ENCODE data around the gene LBX2. TPM values are rescaled to one million over a fixed set of nuclear protein-coding genes. Genes with fewer than 3 reads are reported as not detected.
A peak's percentile ranks its signal among the peaks of the same experiment; 100 is the strongest.

Gene LBX2
- total RNA-seq, 1 experiment from 2014 or later = 9.6 TPM

DNA sequence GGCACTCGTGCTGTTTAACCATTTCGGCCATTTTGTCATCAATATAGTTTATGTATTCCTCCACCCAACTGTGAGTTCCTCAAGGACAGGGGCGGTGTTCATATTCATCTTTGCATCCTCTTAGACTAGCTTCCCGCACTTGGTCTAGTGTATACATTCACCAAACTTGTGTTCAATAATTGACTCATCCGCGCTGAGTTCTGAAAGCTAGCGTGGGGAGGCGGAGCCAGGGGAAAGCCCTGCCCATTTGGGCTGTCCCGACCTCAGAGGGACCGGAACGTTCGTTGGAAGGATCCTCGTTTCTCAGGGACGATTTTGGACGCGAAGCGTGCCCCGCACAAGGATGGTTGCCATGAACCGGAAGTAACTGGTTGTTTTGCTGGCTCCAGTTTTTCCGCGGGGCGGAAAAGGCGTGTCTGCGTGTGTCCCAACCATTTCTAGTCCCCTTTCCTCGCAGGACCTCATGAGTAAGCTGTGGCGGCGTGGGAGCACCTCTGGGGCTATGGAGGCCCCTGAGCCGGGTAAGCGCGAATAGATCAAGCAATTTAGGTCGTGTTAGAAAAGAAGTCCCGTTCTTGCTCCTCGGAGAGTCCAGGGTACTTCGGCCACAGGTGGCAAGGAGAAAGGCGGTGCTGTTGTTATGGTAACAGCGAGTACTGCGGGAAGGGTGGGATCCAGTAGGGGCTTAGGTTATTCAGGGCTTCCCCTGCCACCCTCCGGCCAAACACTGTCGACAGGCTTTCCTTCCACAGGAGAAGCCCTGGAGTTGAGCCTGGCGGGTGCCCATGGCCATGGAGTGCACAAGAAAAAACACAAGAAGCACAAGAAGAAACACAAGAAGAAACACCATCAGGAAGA lies 44.5 kb downstream of the LBX2 start, which contains the start of gene INO80B:
Gene INO80B (plus strand): TSS at position 434 of the 858 bp plus-strand sequence. CDS start 30 bp downstream, at position 464.
- peak; percentile 97 for DNase-seq (ENCODE audit: low read depth, low spot score)
- peak within 1 kb of the TSS; percentile 88 to 91 for H3K4me3 ChIP-seq (ENCODE audit: low read depth in 2 of 2, low read length in 2 of 2)
- ChIA-PET CTCF (interaction anchor here (0.6 kb wide), 1 partner anchor 28 kb away, joined by 3 read pairs; the partner anchor contains the start of genes CCDC142 and TTC31), POLR2A (interaction anchor here (0.7 kb wide), 1 partner anchor 12 kb away, joined by 3 read pairs; no protein-coding TSS in a partner anchor)
- in situ Hi-C loops (cut with HindIII; ENCODE audit: low pct_unique_long_range_greater_than_20kb, low sequenced_read_pairs) = no loop called here
- no peaks in the 10 kb centered on the region for H3K27me3 ChIP-seq (ENCODE audit: control insufficient read depth, insufficient read depth, low read length)
- BruUV-seq (replicated peaks) = TSS peak; percentile 62
- peaks cover 20% of the 10 kb centered on the region for H3K4me1 ChIP-seq (ENCODE audit: control insufficient read depth, insufficient read depth, low read length)
- ATAC-seq = peak; percentile 71
- H3K27ac ChIP-seq (ENCODE audit: low read length) = peak within 1 kb of the TSS; percentile 90
- TF ChIP-seq SIN3A (IDR thresholded peaks at IDR 0.05; ENCODE audit: borderline replicate concordance, insufficient read depth, low read depth, low read length) (peak; percentile 76; the same call in 1 of the 2 replicates), POLR2AphosphoS5 (IDR thresholded peaks at IDR 0.05; ENCODE audit: low read depth, low read length) (peak; percentile 67; the same call in 1 of the 2 replicates), TCF7L2 (IDR thresholded peaks at IDR 0.05; ENCODE audit: low read depth, low read length) (peak; percentile 44; the same call in 1 of the 2 replicates), REST (IDR thresholded peaks at IDR 0.05; ENCODE audit: insufficient read depth in 1 of 2, low read depth in 2 of 2, low read length in 1 of 2) (no peak; a peak in 1 of 4 replicates)
- TF ChIP-seq, protein P1, sequence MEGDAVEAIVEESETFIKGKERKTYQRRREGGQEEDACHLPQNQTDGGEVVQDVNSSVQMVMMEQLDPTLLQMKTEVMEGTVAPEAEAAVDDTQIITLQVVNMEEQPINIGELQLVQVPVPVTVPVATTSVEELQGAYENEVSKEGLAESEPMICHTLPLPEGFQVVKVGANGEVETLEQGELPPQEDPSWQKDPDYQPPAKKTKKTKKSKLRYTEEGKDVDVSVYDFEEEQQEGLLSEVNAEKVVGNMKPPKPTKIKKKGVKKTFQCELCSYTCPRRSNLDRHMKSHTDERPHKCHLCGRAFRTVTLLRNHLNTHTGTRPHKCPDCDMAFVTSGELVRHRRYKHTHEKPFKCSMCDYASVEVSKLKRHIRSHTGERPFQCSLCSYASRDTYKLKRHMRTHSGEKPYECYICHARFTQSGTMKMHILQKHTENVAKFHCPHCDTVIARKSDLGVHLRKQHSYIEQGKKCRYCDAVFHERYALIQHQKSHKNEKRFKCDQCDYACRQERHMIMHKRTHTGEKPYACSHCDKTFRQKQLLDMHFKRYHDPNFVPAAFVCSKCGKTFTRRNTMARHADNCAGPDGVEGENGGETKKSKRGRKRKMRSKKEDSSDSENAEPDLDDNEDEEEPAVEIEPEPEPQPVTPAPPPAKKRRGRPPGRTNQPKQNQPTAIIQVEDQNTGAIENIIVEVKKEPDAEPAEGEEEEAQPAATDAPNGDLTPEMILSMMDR (IDR thresholded peaks at IDR 0.05) = no peak
- H3K9me3 ChIP-seq (ENCODE audit: control insufficient read depth, insufficient read depth, low read depth, low read length) = no peaks in the 10 kb centered on the region
- intact Hi-C loops (cut with micrococcal nuclease; ENCODE audit: unreplicated experiment) = no loop called here
- peaks cover 4% of the 10 kb centered on the region; the same call in 1 of the 2 replicates for H3K36me3 ChIP-seq (ENCODE audit: control insufficient read depth, insufficient read depth, low read length)

DNA sequence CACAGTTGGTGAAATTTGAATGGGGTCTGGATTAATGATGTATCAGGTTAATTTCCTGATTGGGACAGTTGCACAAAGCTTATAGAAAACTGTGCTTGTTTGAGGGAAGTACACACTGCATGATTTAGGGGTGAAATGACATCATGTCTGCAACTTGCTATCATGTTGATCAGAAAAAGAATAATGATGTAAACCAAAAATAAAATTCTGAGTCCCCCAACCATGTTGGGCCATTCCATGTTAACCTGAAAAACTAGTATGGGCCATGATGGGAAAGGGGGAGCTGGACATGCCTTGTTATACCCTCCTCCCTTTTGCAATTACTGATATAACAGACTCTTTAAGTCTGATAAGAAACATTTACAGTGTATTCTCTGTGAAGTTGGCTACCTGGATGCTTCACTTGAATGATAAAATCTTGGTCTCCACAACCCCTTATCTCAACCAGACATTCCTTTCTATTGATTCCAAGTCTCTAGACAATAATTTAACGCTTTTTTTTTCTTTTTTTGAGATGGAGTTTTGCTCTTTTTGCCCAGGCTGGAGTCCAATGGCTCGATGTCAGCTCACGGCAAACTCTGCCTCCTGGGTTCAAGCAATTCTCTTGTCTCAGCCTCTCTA lies 48.7 kb downstream of the LBX2 start:
- in situ Hi-C loops (cut with HindIII; ENCODE audit: low pct_unique_long_range_greater_than_20kb, low sequenced_read_pairs) (no loop called here), intact Hi-C loops (cut with micrococcal nuclease; ENCODE audit: unreplicated experiment) (no loop called here)
- Histone ChIP-seq H3K9me3 (ENCODE audit: control insufficient read depth, insufficient read depth, low read depth, low read length) (no peaks in the 10 kb centered on the region), H3K4me3 (ENCODE audit: low read depth in 2 of 2, low read length in 2 of 2) (no peak overlapping the region), H3K4me1 (ENCODE audit: control insufficient read depth, insufficient read depth, low read length) (no peaks in the 10 kb centered on the region), H3K36me3 (ENCODE audit: control insufficient read depth, insufficient read depth, low read length) (peaks cover 4% of the 10 kb centered on the region; the same call in 1 of the 2 replicates), H3K27me3 (ENCODE audit: control insufficient read depth, insufficient read depth, low read length) (no peaks in the 10 kb centered on the region), H3K27ac (ENCODE audit: low read length) (no peak overlapping the region)
- ATAC-seq (no peak), DNase-seq (ENCODE audit: low read depth, low spot score) (no peak)
- no TSS peak for BruUV-seq (replicated peaks)
- POLR2A ChIA-PET = no interaction called here
- TF ChIP-seq TCF7L2 (IDR thresholded peaks at IDR 0.05; ENCODE audit: low read depth, low read length) = no peak
- no peak for TF ChIP-seq SIN3A (IDR thresholded peaks at IDR 0.05; ENCODE audit: borderline replicate concordance, insufficient read depth, low read depth, low read length)
- TF ChIP-seq, protein P1 (IDR thresholded peaks at IDR 0.05) = no peak
- TF ChIP-seq REST (IDR thresholded peaks at IDR 0.05; ENCODE audit: insufficient read depth in 1 of 2, low read depth in 2 of 2, low read length in 1 of 2) = no peak
- no peak for TF ChIP-seq POLR2AphosphoS5 (IDR thresholded peaks at IDR 0.05; ENCODE audit: low read depth, low read length)
- CTCF ChIA-PET = no interaction called here

All from Panc1 (cell line).